GM12891 (cell line): ENCODE measurements around the gene ATP13A3.

Source experiments
- POLR2A ChIP-seq: IDR thresholded peaks from 2 replicates; pipeline ENCODE4 v1.6.1; 2011; ENCODE audit warnings: low read depth, low read length, control low read depth
- POLR2AphosphoS5 ChIP-seq: IDR thresholded peaks from 2 replicates; pipeline ENCODE4 v1.6.1; 2011; ENCODE audit warnings: low read depth, low read length, control low read depth
- SPI1 ChIP-seq: IDR thresholded peaks from 2 replicates; pipeline ENCODE4 v1.6.1; 2011; ENCODE audit warnings: low read depth, low read length, control low read depth
- TAF1 ChIP-seq: IDR thresholded peaks from 2 replicates; pipeline ENCODE4 v1.6.1; 2011; ENCODE audit warnings: low read depth, low read length, control low read depth

DNA sequence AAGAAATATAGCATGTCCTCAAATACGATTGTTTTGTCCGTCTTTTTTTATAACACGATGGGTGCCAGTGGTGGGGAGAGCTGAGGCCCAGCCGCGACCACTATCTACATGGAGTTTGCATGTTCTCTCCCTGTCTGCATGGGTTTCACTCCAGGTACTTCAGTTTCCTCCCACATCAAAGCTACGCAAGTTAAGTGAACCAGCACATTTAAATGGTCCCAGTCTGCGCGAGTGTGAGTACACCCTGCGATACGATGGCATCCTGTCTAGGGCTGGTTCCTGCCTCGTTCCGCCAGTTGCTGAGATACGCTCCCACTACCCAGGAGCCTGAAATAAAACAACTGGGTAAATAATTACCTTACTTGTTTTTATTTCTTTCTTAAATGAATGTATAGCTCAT is 40.6 kb downstream of the ATP13A3 start:
- TF ChIP-seq POLR2A (no peak), SPI1 (no peak), POLR2AphosphoS5 (no peak), TAF1 (no peak)
